Ishikawa (cell line): ENCODE data around the gene DOK7.

Experiments used
- CEBPB ChIP-seq: IDR thresholded peaks from 2 replicates; pipeline ENCODE4 v1.6.1; 2012
- CREB1 ChIP-seq: IDR thresholded peaks from 2 replicates; pipeline ENCODE4 v1.6.1; 2012; ENCODE audit warnings: low read depth
- EGR1 ChIP-seq: IDR thresholded peaks from 2 replicates; pipeline ENCODE4 v1.6.1; 2012
- EP300 ChIP-seq: IDR thresholded peaks from 2 replicates; pipeline ENCODE4 v1.6.1; 2012; ENCODE audit warnings: borderline replicate concordance
- FOXM1 ChIP-seq: IDR thresholded peaks from 2 replicates; pipeline ENCODE4 v1.6.1; 2012; ENCODE audit warnings: low read depth, borderline replicate concordance
- NFIC ChIP-seq: IDR thresholded peaks from 2 replicates; pipeline ENCODE4 v1.6.1; 2012
- RAD21 ChIP-seq: IDR thresholded peaks from 2 replicates; pipeline ENCODE4 v1.6.1; 2012; ENCODE audit warnings: low read depth
- TAF1 ChIP-seq: IDR thresholded peaks from 2 replicates; pipeline ENCODE4 v1.6.1; 2012; ENCODE audit warnings: low read depth, mild to moderate bottlenecking
- TCF12 ChIP-seq: IDR thresholded peaks from 2 replicates; pipeline ENCODE4 v1.6.1; 2012; ENCODE audit warnings: low read depth
- TEAD4 ChIP-seq: IDR thresholded peaks from 2 replicates; pipeline ENCODE4 v1.6.1; 2012
- YY1 ChIP-seq: IDR thresholded peaks from 2 replicates; pipeline ENCODE4 v1.6.1; 2012; ENCODE audit warnings: low read depth
- ZBTB7A ChIP-seq: IDR thresholded peaks from 2 replicates; pipeline ENCODE4 v1.6.1; 2012; ENCODE audit warnings: low read depth
- TF ChIP-seq, protein P1 (sequence below): IDR thresholded peaks from 2 replicates; pipeline ENCODE4 v1.6.1; 2012
- TF ChIP-seq, protein P2 (sequence below): IDR thresholded peaks from 2 replicates; pipeline ENCODE4 v1.6.1; 2012; ENCODE audit warnings: low read depth, mild to moderate bottlenecking
- TF ChIP-seq, protein P3 (sequence below): IDR thresholded peaks from 2 replicates; pipeline ENCODE4 v1.6.1; 2012

Gene DOK7

DNA sequence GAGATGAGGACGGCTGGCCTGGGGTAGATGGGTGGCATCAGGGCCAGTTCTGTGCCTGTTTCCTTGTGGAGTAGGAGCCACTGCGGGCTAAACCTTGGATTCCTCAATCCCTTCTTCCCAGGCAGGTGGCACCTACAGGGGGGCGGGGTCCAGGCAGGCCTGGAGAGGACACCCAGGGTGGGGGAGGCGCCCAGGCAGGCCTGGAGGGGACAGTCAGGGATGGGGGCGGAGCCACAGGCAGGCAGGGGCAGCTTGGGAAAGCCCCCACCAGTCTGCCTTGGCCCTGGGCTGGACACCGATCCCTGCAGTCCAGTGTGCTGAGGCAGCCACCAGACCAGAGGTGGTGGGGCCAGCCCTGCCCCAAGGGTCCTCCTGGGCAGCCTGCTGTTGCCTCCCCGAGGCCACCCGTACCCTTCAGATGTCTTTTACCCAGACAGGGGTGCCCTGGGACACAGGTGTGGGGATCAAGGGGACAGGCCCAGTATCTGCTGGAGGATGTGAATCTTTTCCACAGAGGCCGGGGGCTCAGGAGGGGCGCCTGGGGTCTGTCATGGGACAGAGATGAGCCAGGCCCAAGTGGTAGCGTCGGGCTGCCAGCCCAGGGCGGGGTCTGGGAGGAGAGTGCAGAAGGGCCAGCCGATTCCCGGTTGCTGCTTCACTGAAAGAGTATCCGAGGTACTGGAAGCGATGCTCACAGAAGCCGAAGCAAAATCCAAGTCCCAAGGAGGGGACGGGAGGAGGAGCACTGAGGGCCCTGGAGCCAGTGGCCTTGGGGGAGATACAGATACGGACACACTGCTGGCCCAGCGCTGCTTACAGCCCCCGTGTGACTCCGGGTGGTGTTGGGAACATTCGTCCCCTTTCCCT is 34.6 kb downstream of the DOK7 start:
- TF ChIP-seq FOXM1 (no peak), CREB1 (no peak), TEAD4 (no peak), YY1 (no peak), TAF1 (no peak), RAD21 (no peak), EP300 (no peak), CEBPB (no peak), TCF12 (no peak), ZBTB7A (no peak)
- TF ChIP-seq, protein P1, sequence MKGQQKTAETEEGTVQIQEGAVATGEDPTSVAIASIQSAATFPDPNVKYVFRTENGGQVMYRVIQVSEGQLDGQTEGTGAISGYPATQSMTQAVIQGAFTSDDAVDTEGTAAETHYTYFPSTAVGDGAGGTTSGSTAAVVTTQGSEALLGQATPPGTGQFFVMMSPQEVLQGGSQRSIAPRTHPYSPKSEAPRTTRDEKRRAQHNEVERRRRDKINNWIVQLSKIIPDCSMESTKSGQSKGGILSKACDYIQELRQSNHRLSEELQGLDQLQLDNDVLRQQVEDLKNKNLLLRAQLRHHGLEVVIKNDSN = no peak
- TF ChIP-seq, protein P2, sequence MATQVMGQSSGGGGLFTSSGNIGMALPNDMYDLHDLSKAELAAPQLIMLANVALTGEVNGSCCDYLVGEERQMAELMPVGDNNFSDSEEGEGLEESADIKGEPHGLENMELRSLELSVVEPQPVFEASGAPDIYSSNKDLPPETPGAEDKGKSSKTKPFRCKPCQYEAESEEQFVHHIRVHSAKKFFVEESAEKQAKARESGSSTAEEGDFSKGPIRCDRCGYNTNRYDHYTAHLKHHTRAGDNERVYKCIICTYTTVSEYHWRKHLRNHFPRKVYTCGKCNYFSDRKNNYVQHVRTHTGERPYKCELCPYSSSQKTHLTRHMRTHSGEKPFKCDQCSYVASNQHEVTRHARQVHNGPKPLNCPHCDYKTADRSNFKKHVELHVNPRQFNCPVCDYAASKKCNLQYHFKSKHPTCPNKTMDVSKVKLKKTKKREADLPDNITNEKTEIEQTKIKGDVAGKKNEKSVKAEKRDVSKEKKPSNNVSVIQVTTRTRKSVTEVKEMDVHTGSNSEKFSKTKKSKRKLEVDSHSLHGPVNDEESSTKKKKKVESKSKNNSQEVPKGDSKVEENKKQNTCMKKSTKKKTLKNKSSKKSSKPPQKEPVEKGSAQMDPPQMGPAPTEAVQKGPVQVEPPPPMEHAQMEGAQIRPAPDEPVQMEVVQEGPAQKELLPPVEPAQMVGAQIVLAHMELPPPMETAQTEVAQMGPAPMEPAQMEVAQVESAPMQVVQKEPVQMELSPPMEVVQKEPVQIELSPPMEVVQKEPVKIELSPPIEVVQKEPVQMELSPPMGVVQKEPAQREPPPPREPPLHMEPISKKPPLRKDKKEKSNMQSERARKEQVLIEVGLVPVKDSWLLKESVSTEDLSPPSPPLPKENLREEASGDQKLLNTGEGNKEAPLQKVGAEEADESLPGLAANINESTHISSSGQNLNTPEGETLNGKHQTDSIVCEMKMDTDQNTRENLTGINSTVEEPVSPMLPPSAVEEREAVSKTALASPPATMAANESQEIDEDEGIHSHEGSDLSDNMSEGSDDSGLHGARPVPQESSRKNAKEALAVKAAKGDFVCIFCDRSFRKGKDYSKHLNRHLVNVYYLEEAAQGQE = no peak
- TF ChIP-seq, protein P3, sequence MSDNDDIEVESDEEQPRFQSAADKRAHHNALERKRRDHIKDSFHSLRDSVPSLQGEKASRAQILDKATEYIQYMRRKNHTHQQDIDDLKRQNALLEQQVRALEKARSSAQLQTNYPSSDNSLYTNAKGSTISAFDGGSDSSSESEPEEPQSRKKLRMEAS = no peak

DNA sequence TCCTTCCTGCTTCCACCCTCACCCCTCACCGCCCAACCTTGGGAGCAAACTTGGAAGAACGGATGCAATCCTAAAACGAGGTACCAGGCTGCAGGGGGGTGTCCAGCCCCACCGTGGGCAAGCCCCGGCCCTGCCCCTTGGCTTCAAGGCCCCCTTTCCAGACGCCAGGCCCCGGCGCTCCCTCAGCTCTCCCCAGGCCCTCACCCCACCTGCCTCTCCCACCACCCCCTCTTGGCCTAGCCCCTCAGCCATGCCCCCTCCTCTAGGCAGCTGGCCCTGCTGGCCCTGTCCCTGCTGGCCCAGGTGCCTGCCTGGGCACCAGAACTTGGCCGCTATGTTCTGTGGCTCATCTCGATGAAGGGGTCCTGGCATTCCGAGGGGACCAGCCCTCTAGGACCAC is 35.3 kb downstream of the DOK7 start:
- no peak for TF ChIP-seq FOXM1
- TF ChIP-seq, protein P2 = no peak
- TF ChIP-seq TCF12 = no peak
- no peak for TF ChIP-seq EP300
- TF ChIP-seq NFIC = no peak
- no peak for TF ChIP-seq CEBPB
- TF ChIP-seq EGR1 = no peak
- TF ChIP-seq CREB1 = no peak
- no peak for TF ChIP-seq TAF1
- TF ChIP-seq, protein P1 = no peak
- no peak for TF ChIP-seq YY1
- no peak for TF ChIP-seq ZBTB7A
- TF ChIP-seq, protein P3 = no peak

DNA sequence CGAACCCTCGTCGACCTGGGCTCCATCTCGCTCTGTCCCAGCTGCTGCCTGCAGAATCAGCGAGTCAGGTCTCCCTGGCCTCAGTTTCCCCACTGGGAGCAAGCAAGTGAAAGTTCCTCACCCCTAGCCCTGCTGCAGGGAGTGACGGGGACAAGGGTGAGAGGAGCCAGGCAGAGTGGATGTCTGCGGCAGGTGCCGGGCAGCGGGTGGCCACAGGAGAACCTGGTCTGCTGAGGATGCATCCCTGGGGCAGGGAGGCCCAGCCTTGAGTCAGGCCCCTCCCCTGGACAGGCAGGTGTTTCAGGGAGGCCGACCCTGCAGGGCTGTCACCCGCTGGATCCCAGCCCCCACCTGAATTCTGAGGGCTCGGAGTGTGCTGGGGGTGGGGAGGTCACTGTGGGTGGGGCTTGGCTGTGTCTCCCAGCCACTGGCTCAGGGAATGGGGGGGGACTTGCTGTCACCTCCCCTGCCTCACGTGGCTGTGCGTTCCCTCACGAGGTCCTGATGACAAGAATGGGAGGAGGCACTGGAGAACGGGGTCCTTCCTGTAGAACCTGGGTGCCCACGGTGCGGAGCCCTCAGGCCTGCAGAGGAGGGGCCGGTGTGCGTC is 35.9 kb downstream of the DOK7 start:
- TF ChIP-seq CREB1 (no peak), CEBPB (no peak), FOXM1 (no peak), EP300 (no peak), RAD21 (no peak), TEAD4 (no peak), EGR1 (no peak), ZBTB7A (no peak), NFIC (no peak), TAF1 (no peak), YY1 (no peak), TCF12 (no peak)
- TF ChIP-seq, protein P2 = no peak
- TF ChIP-seq, protein P1 = no peak
- TF ChIP-seq, protein P3 = no peak
